CD14-positive monocyte (primary cell): Measurements from ENCODE around the gene C10orf71. TPM values are rescaled to one million over a fixed set of nuclear protein-coding genes. Genes with fewer than 3 reads are reported as not detected.

ENCODE experiments used
- DNase-seq, 3 donors: peaks; one replicate each; pipeline ENCODE4 v3.0.0-alpha.2; 2011 to 2022
- H2AFZ ChIP-seq: 2 replicates; pipeline ENCODE4 v1.6.0; 2012; ENCODE audit warnings: mild to moderate bottlenecking, low read depth, low read length, inconsistent platforms; ENCODE audit not compliant: insufficient read depth, poor library complexity, severe bottlenecking
- H3K27ac ChIP-seq, 2 donors: 1 replicate in 1 of 2; 2 replicates in 1 of 2; pipeline ENCODE4 v1.5.1; 2012 to 2013; ENCODE audit warnings: low read length in 2 of 2, control low read depth in 1 of 2, inconsistent platforms in 1 of 2, low read depth in 1 of 2, mild to moderate bottlenecking in 1 of 2
- H3K27me3 ChIP-seq, 2 donors: one replicate each; pipeline versions ENCODE4 v1.6.0 to v1.6.1; 2011 to 2013; ENCODE audit warnings: low read length in 2 of 2; ENCODE audit not compliant: control insufficient read depth in 2 of 2, insufficient read depth in 2 of 2
- H3K36me3 ChIP-seq, 2 donors: replicated peaks in 1 of 2; 1 replicate in 1 of 2; 2 replicates in 1 of 2; pipeline versions ENCODE4 v1.5.1 to v1.6.1; 2012 to 2013; ENCODE audit warnings: low read length in 2 of 2, control low read depth in 1 of 2, inconsistent platforms in 1 of 2, mild to moderate bottlenecking in 1 of 2; ENCODE audit not compliant: insufficient read depth in 2 of 2, control insufficient read depth in 1 of 2
- H3K4me1 ChIP-seq, 2 donors: 1 replicate in 1 of 2; 2 replicates in 1 of 2; pipeline versions ENCODE4 v1.5.1 to v1.6.1; 2012 to 2013; ENCODE audit warnings: low read length in 2 of 2, control low read depth in 1 of 2, inconsistent platforms in 1 of 2, mild to moderate bottlenecking in 1 of 2, moderate library complexity in 1 of 2; ENCODE audit not compliant: insufficient read depth in 2 of 2, control insufficient read depth in 1 of 2
- H3K4me2 ChIP-seq: replicated peaks from 2 replicates; pipeline ENCODE3; 2012; ENCODE audit warnings: low read length, moderate library complexity, mild to moderate bottlenecking; ENCODE audit not compliant: poor library complexity, severe bottlenecking; ENCODE audit errors: extremely low read depth
- H3K4me3 ChIP-seq, 3 experiments: fragments of 200-600 bp in 1 of 3; sonication (generic) in 1 of 3; replicated peaks in 1 of 3; 1 replicate in 2 of 3; 2 replicates in 1 of 3; pipeline ENCODE4 v1.5.1; 2011 to 2013; ENCODE audit warnings: low read length in 3 of 3, mild to moderate bottlenecking in 3 of 3, control low read depth in 2 of 3, low read depth in 2 of 3, inconsistent platforms in 1 of 3, moderate library complexity in 1 of 3
- H3K79me2 ChIP-seq: 2 replicates; pipeline ENCODE4 v1.6.0; 2012; ENCODE audit warnings: mild to moderate bottlenecking, control low read depth, inconsistent platforms, low read length, moderate library complexity; ENCODE audit not compliant: insufficient read depth
- H3K9ac ChIP-seq: 2 replicates; pipeline ENCODE4 v1.6.0; 2017; ENCODE audit warnings: low read length, mild to moderate bottlenecking; ENCODE audit not compliant: insufficient read depth, poor library complexity, severe bottlenecking
- H3K9me3 ChIP-seq, 2 donors: replicated peaks in 1 of 2; 1 replicate in 1 of 2; 2 replicates in 1 of 2; pipeline versions ENCODE4 v1.5.1 to v1.6.1; 2012 to 2013; ENCODE audit warnings: low read length in 2 of 2, control low read depth in 1 of 2; ENCODE audit not compliant: control insufficient read depth in 1 of 2, insufficient read depth in 1 of 2
- H4K20me1 ChIP-seq: 2 replicates; pipeline ENCODE4 v1.6.0; 2012; ENCODE audit warnings: mild to moderate bottlenecking, low read length, control low read depth, moderate library complexity; ENCODE audit not compliant: insufficient read depth
- H3K27ac Mint-ChIP-seq, 7 donors: one replicate each; pipeline ENCODE4 v1.8.0; 2020; ENCODE audit warnings: mild to moderate bottlenecking in 7 of 7, mixed read lengths in 7 of 7, moderate library complexity in 6 of 7, inconsistent platforms in 2 of 7
- H3K27me3 Mint-ChIP-seq, 3 donors: one replicate each; pipeline ENCODE4 v1.8.0; 2021 to 2022; ENCODE audit warnings: low read depth in 3 of 3, mild to moderate bottlenecking in 3 of 3, mixed read lengths in 3 of 3, moderate library complexity in 3 of 3, inconsistent platforms in 1 of 3
- H3K36me3 Mint-ChIP-seq, 2 donors: one replicate each; pipeline ENCODE4 v1.8.0; 2020; ENCODE audit warnings: mixed read lengths in 2 of 2, inconsistent platforms in 1 of 2, mild to moderate bottlenecking in 1 of 2
- H3K4me1 Mint-ChIP-seq: one replicate; pipeline ENCODE4 v1.8.0; 2020; ENCODE audit warnings: mild to moderate bottlenecking, mixed read lengths
- H3K4me3 Mint-ChIP-seq, 2 donors: one replicate each; pipeline ENCODE4 v1.8.0; 2020; ENCODE audit warnings: mild to moderate bottlenecking in 2 of 2, mixed read lengths in 2 of 2, moderate library complexity in 1 of 2
- H3K9me3 Mint-ChIP-seq, 7 donors: one replicate each; pipeline ENCODE4 v1.8.0; 2020 to 2022; ENCODE audit warnings: mixed read lengths in 7 of 7, mild to moderate bottlenecking in 6 of 7, moderate library complexity in 6 of 7, inconsistent platforms in 2 of 7
- WGBS: methylation state at CpG from one replicate; pipeline ENCODE4 v1.1.5; 2013; ENCODE audit warnings: missing lambda C conversion rate; ENCODE audit not compliant: insufficient coverage; 5-methylcytosine and 5-hydroxymethylcytosine counted together
- intact Hi-C, 2 donors: fragments of 100-400 bp; cut with micrococcal nuclease; formaldehyde crosslinking; loops; one replicate each; pipeline versions ENCODE4 v1.15.0 to v1.15.1; 2023
- polyA plus RNA-seq, 3 donors: library from polyadenylated mRNA; depleted of rRNA in 1 of 3; unstranded in 2 of 3; stranded (reverse) in 1 of 3; fragments of 300-500 nt in 2 of 3; fragments of >200 nt in 1 of 3; fragmentation: Illumina TruSeq in 2 of 3; gene quantifications; 1 replicate in 2 of 3; 2 replicates in 1 of 3; pipeline ENCODE4 v1.2.3, GENCODE V29; 2012 to 2021
- TF ChIP-seq, protein P1 (sequence below): fragments of 200-600 bp; IDR thresholded peaks from one replicate; pipeline ENCODE4 v1.8.0; 2022; ENCODE audit warnings: antibody characterized with exemption, mild to moderate bottlenecking

Gene C10orf71
- polyA plus RNA-seq, 3 donors = not detected

DNA sequence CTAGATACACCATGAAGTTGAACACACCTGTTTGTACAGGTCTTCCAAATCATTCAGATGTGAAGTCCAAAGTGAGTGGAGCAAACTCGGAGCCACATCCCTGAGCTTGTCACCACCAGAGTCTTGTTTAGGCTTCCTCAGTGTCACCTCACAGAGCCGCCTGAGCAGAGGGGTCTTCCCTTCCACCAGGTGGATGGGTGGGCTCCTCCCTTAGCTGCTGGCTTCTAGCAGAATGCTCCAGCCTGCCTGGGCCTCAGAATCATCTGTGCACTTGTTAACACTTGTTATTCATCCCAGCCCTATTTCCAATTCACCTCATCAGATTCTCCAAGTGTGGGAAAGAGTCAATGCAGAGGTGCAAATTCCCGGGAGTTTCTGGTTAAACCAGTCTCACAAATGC, 32.5 kb downstream of the C10orf71 start:
- Mint-ChIP-seq H3K4me3 (no peak overlapping the region), H3K9me3 (peaks cover 0 to 12% (median 6%) of the 10 kb centered on the region in 7 donors)
- WGBS = 93% methylated on average over 2 of the region's 3 CpGs

DNA sequence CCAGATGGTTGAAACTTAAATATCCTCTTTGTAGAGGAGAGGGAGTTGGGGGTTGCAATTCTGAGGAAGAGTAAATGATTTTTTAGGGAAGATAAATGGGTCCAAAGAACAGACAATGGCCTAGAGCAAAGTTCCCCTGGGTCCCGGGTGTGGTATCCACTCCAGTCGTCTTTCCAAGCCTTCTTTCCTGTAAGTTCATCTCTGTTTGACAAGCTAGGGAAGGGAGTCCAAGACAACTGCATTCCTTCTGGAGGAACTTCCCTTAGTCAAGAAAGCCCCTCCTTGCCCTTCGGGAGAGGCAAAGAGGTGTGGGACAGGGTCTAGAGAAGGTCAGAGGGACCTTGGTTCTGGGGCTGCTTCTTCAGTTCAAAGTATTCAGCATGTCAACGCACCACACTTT, 33.4 kb downstream of the C10orf71 start:
- Mint-ChIP-seq H3K4me3 (no peak overlapping the region), H3K27me3 (peaks cover 3 to 16% (median 8%) of the 10 kb centered on the region in 3 donors), H3K27ac (no peak overlapping the region), H3K4me1 (peaks cover 12% of the 10 kb centered on the region), H3K9me3 (peaks cover 0 to 12% (median 6%) of the 10 kb centered on the region in 7 donors), H3K36me3 (no peaks in the 10 kb centered on the region)
- Histone ChIP-seq H3K9ac (no peak overlapping the region), H3K4me2 (no peak overlapping the region), H3K79me2 (no peaks in the 10 kb centered on the region), H3K4me3 (no peak overlapping the region), H4K20me1 (no peaks in the 10 kb centered on the region), H3K27ac (no peak overlapping the region), H3K27me3 (no peaks in the 10 kb centered on the region), H3K4me1 (peaks cover 10 to 13% of the 10 kb centered on the region in 2 donors), H3K36me3 (no peaks in the 10 kb centered on the region), H3K9me3 (peaks cover 0 to 3% of the 10 kb centered on the region in 2 donors), H2AFZ (no peak overlapping the region)
- DNase-seq = no peak
- intact Hi-C loops = no loop called here
- TF ChIP-seq, protein P1, sequence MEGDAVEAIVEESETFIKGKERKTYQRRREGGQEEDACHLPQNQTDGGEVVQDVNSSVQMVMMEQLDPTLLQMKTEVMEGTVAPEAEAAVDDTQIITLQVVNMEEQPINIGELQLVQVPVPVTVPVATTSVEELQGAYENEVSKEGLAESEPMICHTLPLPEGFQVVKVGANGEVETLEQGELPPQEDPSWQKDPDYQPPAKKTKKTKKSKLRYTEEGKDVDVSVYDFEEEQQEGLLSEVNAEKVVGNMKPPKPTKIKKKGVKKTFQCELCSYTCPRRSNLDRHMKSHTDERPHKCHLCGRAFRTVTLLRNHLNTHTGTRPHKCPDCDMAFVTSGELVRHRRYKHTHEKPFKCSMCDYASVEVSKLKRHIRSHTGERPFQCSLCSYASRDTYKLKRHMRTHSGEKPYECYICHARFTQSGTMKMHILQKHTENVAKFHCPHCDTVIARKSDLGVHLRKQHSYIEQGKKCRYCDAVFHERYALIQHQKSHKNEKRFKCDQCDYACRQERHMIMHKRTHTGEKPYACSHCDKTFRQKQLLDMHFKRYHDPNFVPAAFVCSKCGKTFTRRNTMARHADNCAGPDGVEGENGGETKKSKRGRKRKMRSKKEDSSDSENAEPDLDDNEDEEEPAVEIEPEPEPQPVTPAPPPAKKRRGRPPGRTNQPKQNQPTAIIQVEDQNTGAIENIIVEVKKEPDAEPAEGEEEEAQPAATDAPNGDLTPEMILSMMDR = no peak
- WGBS = 93% methylated on average over 3 of the region's 4 CpGs

More for the DNA sequence above, 32.5 kb downstream of the C10orf71 start:
- Histone ChIP-seq H3K79me2 (no peaks in the 10 kb centered on the region), H3K27me3 (no peaks in the 10 kb centered on the region), H3K9ac (no peak overlapping the region), H3K4me3 (no peak overlapping the region), H2AFZ (no peak overlapping the region), H3K36me3 (no peaks in the 10 kb centered on the region), H3K9me3 (peaks cover 0 to 3% of the 10 kb centered on the region in 2 donors), H3K4me1 (peaks cover 10 to 13% of the 10 kb centered on the region in 2 donors), H3K4me2 (no peak overlapping the region), H3K27ac (no peak overlapping the region), H4K20me1 (no peaks in the 10 kb centered on the region)
- Mint-ChIP-seq H3K27me3 (peaks cover 3 to 16% (median 8%) of the 10 kb centered on the region in 3 donors), H3K27ac (no peak overlapping the region), H3K4me1 (peaks cover 12% of the 10 kb centered on the region), H3K36me3 (no peaks in the 10 kb centered on the region)
- intact Hi-C loops = no loop called here
- TF ChIP-seq, protein P1 = no peak
- no peak for DNase-seq
